Measurements from ENCODE around the gene CAMK2D.

Gene CAMK2D

DNA sequence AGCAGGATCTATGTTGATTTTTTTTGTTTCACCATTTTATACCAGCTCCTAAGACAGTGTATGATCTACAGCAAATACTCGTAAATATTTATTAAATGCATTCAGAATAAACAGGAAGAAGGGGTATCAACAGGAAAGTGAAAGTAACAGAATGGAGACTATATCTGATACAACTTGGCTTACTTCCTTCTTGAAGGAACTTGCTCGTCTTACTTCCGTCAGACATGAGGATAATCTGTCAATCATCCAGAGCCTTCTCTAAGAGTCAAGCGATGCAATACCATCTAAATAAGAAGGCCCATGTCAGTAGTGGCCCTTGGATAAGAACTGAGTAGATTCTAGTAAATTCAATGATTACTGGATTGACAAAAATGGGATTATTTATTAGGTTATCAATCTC is 84.2 kb downstream of the CAMK2D start:
- Histone ChIP-seq H3K36me3 (ENCODE audit: control insufficient read depth, insufficient read depth, low read length) (no peaks in the 10 kb centered on the region), H3K27ac (ENCODE audit: low read depth, low read length) (no peak overlapping the region), H3K4me1 (ENCODE audit: control insufficient read depth, low read depth, low read length) (peaks cover 2% of the 10 kb centered on the region), H2AK5ac (ENCODE audit: low read length) (no peak overlapping the region), H3K56ac (ENCODE audit: low read length) (no peak overlapping the region), H3K4me2 (ENCODE audit: low read length) (no peak overlapping the region), H3K23ac (ENCODE audit: low read length) (no peak overlapping the region), H4K8ac (ENCODE audit: low read depth, low read length) (no peak overlapping the region), H3K27me3 (ENCODE audit: insufficient read depth, low read length, poor library complexity) (no peaks in the 10 kb centered on the region), H4K5ac (ENCODE audit: low read length) (no peak overlapping the region), H3K79me2 (ENCODE audit: control insufficient read depth, insufficient read depth, low read length) (no peaks in the 10 kb centered on the region), H2BK15ac (replicated peaks; ENCODE audit: low read depth) (no peak overlapping the region), H3K4ac (ENCODE audit: low read depth, low read length) (no peak overlapping the region), H2BK120ac (ENCODE audit: low read depth, low read length) (no peak overlapping the region), H3K4me3 (ENCODE audit: low read length) (no peak overlapping the region), H3K18ac (ENCODE audit: low read length) (no peak overlapping the region), H3K9ac (ENCODE audit: low read length) (no peak overlapping the region), H3K79me1 (ENCODE audit: low read length) (no peaks in the 10 kb centered on the region), H2BK5ac (ENCODE audit: low read length) (no peak overlapping the region)
- DNase-seq: no peak
- WGBS (ENCODE audit: extremely low coverage, insufficient coverage, low lambda C conversion rate): no CpG with 5 or more reads among the region's 4 CpGs

DNA sequence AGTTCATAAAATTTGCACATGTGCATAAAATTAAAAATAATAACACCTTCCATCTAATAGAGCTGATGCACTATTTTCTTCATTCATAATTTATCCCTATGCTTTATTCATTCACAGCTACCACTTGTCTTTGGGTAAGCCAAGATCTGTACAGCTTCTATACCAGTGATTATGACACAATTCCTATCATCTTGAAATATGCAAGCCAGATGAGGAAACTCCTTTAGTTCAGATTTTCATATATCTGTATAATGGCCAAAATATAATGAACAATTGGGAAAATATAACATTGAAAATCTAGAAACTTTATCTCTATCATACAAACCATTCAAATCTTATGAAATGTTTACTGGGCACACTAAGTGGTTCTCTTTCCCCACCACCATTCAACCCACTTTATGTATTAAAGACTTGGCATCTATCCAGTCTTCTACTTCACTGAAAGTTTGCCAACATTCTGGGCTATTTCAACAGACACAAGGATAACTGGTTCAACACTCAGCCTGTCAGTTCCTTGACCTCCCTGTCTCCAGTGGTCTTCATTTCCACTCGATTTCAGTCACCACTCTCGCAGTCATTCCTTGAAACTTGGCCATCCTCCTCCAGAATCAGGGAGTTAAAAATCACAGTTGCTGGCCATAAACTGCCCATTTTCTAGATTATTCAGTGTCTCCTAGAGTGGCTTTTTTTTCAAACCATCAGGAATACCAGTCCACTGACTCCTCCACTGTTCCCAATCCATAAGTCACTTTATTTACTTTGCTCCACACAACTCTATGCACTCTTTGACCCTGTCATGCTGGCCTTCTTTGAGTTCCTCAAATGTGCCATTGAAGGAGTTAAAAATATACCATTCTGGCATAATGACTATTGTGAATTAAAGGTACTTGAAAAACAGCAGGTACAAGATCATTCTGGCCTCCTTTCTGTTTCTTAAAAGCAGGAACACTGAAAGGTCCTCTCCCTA is 85.5 kb downstream of the CAMK2D start:
- Histone ChIP-seq H3K23ac (ENCODE audit: low read length) (no peak overlapping the region), H3K18ac (ENCODE audit: low read length) (no peak overlapping the region), H3K27ac (ENCODE audit: low read depth, low read length) (no peak overlapping the region), H3K36me3 (ENCODE audit: control insufficient read depth, insufficient read depth, low read length) (no peaks in the 10 kb centered on the region), H3K4me1 (ENCODE audit: control insufficient read depth, low read depth, low read length) (peaks cover 2% of the 10 kb centered on the region), H3K79me2 (ENCODE audit: control insufficient read depth, insufficient read depth, low read length) (no peaks in the 10 kb centered on the region), H3K27me3 (ENCODE audit: insufficient read depth, low read length, poor library complexity) (no peaks in the 10 kb centered on the region), H3K4me3 (ENCODE audit: low read length) (no peak overlapping the region), H4K8ac (ENCODE audit: low read depth, low read length) (no peak overlapping the region), H3K4ac (ENCODE audit: low read depth, low read length) (no peak overlapping the region), H2BK5ac (ENCODE audit: low read length) (no peak overlapping the region), H2BK120ac (ENCODE audit: low read depth, low read length) (no peak overlapping the region), H3K4me2 (ENCODE audit: low read length) (no peak overlapping the region), H2BK15ac (replicated peaks; ENCODE audit: low read depth) (no peak overlapping the region), H3K79me1 (ENCODE audit: low read length) (no peaks in the 10 kb centered on the region), H2AK5ac (ENCODE audit: low read length) (no peak overlapping the region), H3K9ac (ENCODE audit: low read length) (no peak overlapping the region), H3K56ac (ENCODE audit: low read length) (no peak overlapping the region), H4K5ac (ENCODE audit: low read length) (no peak overlapping the region)
- no peak for DNase-seq
- WGBS (ENCODE audit: extremely low coverage, insufficient coverage, low lambda C conversion rate): no CpG with 5 or more reads among the region's 2 CpGs

DNA sequence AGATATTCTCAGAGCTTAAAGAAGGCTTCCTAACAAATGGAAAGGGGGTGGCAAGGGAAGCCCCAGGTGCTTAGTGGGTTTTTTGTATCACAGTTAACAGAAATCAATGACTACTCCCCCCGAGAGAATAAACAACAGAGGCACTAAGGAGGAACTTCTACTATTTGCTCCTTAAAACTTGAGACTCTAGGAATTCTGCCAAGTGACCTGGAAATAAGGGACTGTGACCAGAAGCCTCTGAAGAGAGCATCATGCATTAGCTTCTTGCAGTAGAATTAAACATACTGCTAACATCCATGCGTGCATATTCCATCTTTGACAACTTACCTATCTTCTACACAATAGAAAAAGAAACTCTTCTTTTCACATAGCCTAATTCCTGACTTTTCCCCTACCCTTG is 86.8 kb downstream of the CAMK2D start:
- Histone ChIP-seq H3K4ac (ENCODE audit: low read depth, low read length) (no peak overlapping the region), H4K8ac (ENCODE audit: low read depth, low read length) (no peak overlapping the region), H3K4me1 (ENCODE audit: control insufficient read depth, low read depth, low read length) (peaks cover 2% of the 10 kb centered on the region), H2AK5ac (ENCODE audit: low read length) (no peak overlapping the region), H3K9ac (ENCODE audit: low read length) (no peak overlapping the region), H3K4me3 (ENCODE audit: low read length) (no peak overlapping the region), H3K27me3 (ENCODE audit: insufficient read depth, low read length, poor library complexity) (no peaks in the 10 kb centered on the region), H2BK15ac (replicated peaks; ENCODE audit: low read depth) (no peak overlapping the region), H3K79me2 (ENCODE audit: control insufficient read depth, insufficient read depth, low read length) (no peaks in the 10 kb centered on the region), H2BK5ac (ENCODE audit: low read length) (no peak overlapping the region), H3K79me1 (ENCODE audit: low read length) (no peaks in the 10 kb centered on the region), H3K27ac (ENCODE audit: low read depth, low read length) (no peak overlapping the region), H2BK120ac (ENCODE audit: low read depth, low read length) (no peak overlapping the region), H4K5ac (ENCODE audit: low read length) (no peak overlapping the region), H3K56ac (ENCODE audit: low read length) (no peak overlapping the region), H3K23ac (ENCODE audit: low read length) (no peak overlapping the region), H3K4me2 (ENCODE audit: low read length) (no peak overlapping the region), H3K18ac (ENCODE audit: low read length) (no peak overlapping the region), H3K36me3 (ENCODE audit: control insufficient read depth, insufficient read depth, low read length) (no peaks in the 10 kb centered on the region)
- no CpG with 5 or more reads among the region's 2 CpGs for WGBS (ENCODE audit: extremely low coverage, insufficient coverage, low lambda C conversion rate)
- DNase-seq: no peak

DNA sequence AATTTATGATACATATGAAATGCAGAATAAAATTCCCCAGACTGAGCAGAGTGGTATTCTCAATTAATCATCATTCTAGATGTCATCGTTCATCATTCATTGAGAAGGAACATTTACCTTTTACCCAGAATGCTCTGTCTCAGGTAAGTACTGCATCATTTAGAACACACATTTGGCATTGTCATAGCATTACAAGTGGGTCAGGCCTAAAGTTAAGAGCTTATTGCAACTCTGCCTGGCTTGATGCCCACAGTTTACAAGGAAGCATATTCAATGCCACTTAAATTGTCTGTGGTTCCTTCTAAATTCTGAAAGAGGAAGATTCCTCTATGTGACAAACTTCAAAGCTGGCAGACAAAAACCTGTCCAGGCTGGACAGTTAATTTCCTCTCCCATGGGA is 87.3 kb downstream of the CAMK2D start:
- H3K4me2 ChIP-seq (ENCODE audit: low read length): no peak overlapping the region
- no peak overlapping the region for H3K4ac ChIP-seq (ENCODE audit: low read depth, low read length)
- H2BK5ac ChIP-seq (ENCODE audit: low read length): no peak overlapping the region
- H4K8ac ChIP-seq (ENCODE audit: low read depth, low read length): no peak overlapping the region
- H2BK15ac ChIP-seq (replicated peaks; ENCODE audit: low read depth): no peak overlapping the region
- H3K4me3 ChIP-seq (ENCODE audit: low read length): no peak overlapping the region
- H3K4me1 ChIP-seq (ENCODE audit: control insufficient read depth, low read depth, low read length): peaks cover 2% of the 10 kb centered on the region
- H3K27me3 ChIP-seq (ENCODE audit: insufficient read depth, low read length, poor library complexity): no peaks in the 10 kb centered on the region
- H2AK5ac ChIP-seq (ENCODE audit: low read length): no peak overlapping the region
- no peak overlapping the region for H3K9ac ChIP-seq (ENCODE audit: low read length)
- no peak overlapping the region for H4K5ac ChIP-seq (ENCODE audit: low read length)
- no peaks in the 10 kb centered on the region for H3K79me1 ChIP-seq (ENCODE audit: low read length)
- no peak overlapping the region for H2BK120ac ChIP-seq (ENCODE audit: low read depth, low read length)
- H3K79me2 ChIP-seq (ENCODE audit: control insufficient read depth, insufficient read depth, low read length): no peaks in the 10 kb centered on the region
- no peak for DNase-seq
- no peak overlapping the region for H3K23ac ChIP-seq (ENCODE audit: low read length)
- H3K18ac ChIP-seq (ENCODE audit: low read length): no peak overlapping the region
- no peaks in the 10 kb centered on the region for H3K36me3 ChIP-seq (ENCODE audit: control insufficient read depth, insufficient read depth, low read length)
- no CpG with 5 or more reads among the region's 1 CpG for WGBS (ENCODE audit: extremely low coverage, insufficient coverage, low lambda C conversion rate)
- H3K56ac ChIP-seq (ENCODE audit: low read length): no peak overlapping the region
- no peak overlapping the region for H3K27ac ChIP-seq (ENCODE audit: low read depth, low read length)

DNA sequence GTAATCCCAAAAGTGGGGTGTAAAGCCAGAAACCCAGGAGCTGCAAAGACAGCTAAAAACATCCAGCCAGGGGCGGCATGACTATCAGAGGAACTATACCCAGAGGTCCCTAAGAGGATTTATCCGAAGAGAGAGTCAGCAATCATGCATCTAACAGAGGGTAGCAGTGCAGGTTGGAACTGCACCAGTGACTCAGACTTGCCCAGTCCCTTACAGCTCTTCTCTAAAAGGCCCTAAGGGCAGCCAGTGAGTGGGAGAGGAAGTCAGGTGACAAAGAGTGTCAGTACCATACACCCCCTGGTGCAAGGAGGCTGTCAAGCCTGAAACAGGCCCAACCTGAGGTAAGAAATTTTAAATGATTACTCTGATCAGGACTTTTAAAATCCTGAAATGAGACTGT is 88.1 kb downstream of the CAMK2D start:
- DNase-seq: peak; percentile 92
- no peak overlapping the region for H2AK5ac ChIP-seq (ENCODE audit: low read length)
- no peaks in the 10 kb centered on the region for H3K36me3 ChIP-seq (ENCODE audit: control insufficient read depth, insufficient read depth, low read length)
- H3K4ac ChIP-seq (ENCODE audit: low read depth, low read length): no peak overlapping the region
- H3K27ac ChIP-seq (ENCODE audit: low read depth, low read length): no peak overlapping the region
- no peak overlapping the region for H3K4me3 ChIP-seq (ENCODE audit: low read length)
- no peak overlapping the region for H3K18ac ChIP-seq (ENCODE audit: low read length)
- no peaks in the 10 kb centered on the region for H3K79me1 ChIP-seq (ENCODE audit: low read length)
- WGBS (ENCODE audit: extremely low coverage, insufficient coverage, low lambda C conversion rate): no CpG with 5 or more reads among the region's 2 CpGs
- H2BK5ac ChIP-seq (ENCODE audit: low read length): no peak overlapping the region
- no peak overlapping the region for H2BK120ac ChIP-seq (ENCODE audit: low read depth, low read length)
- peaks cover 2% of the 10 kb centered on the region for H3K4me1 ChIP-seq (ENCODE audit: control insufficient read depth, low read depth, low read length)
- no peaks in the 10 kb centered on the region for H3K27me3 ChIP-seq (ENCODE audit: insufficient read depth, low read length, poor library complexity)
- no peak overlapping the region for H4K8ac ChIP-seq (ENCODE audit: low read depth, low read length)
- no peak overlapping the region for H3K56ac ChIP-seq (ENCODE audit: low read length)
- H3K23ac ChIP-seq (ENCODE audit: low read length): no peak overlapping the region
- H4K5ac ChIP-seq (ENCODE audit: low read length): no peak overlapping the region
- H3K9ac ChIP-seq (ENCODE audit: low read length): no peak overlapping the region
- H3K4me2 ChIP-seq (ENCODE audit: low read length): no peak overlapping the region
- H3K79me2 ChIP-seq (ENCODE audit: control insufficient read depth, insufficient read depth, low read length): no peaks in the 10 kb centered on the region
- no peak overlapping the region for H2BK15ac ChIP-seq (replicated peaks; ENCODE audit: low read depth)

Measured in mesendoderm (in vitro differentiated cells).